Measurements from ENCODE around the gene PDZD2.
"Not testable (repeated sequence)": the region's sequence is repeated elsewhere in the genome, so short reads cannot be mapped to it uniquely, and the experiment has no call there.

Gene PDZD2

DNA sequence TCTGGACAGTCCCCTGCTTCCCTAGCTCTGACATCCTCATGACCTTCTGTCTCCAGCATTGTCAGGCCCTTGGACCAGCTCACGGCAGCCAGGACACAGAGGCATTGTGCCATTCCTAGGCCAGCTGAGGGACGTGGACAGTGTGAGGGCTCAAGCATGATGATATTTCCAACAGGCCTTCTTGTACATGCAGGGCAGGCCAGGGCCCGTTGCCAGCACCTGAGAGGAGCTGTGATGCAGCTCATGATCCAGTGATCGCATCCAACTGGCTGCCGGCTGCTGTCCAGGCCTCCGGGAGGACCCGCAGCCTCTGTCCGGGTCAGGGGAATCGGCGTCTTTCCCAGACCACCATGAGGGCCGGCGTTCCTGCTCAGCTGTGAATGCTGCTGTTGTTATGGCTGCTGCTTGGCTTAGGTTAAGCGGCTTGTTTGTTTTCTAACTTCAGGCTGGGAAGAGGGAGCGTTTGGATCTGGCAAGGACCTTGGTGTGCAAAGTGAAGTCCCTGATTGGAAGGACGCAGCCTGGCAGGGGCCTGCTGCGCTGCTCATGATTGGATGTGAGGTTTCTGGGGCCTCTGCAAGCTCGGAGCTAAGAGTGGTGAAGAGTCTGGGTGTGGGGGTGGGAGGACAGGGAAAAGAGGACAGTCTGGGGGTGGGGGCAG lies 53.8 kb downstream of the PDZD2 start:
- DNase-seq, result no peak

DNA sequence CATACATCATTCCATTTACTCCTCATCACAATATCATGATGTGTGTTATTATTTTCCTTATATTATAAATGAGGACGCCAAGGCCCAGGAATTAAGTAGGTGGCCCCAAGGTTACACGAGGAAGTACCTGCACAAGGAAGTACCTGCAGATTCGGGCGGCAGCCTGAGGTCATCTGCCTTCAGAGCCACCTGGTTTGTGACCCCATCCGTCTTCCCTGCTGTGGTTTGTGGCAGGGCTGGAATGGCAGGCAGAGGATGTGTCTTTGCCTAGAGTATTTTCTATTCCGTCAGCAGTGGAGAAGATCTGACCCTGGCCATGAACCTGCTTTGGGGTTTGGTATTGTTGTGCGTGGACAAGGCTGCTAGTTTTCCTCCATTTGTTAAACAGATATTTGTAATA lies 59.7 kb downstream of the PDZD2 start:
- DNase-seq, result no peak

DNA sequence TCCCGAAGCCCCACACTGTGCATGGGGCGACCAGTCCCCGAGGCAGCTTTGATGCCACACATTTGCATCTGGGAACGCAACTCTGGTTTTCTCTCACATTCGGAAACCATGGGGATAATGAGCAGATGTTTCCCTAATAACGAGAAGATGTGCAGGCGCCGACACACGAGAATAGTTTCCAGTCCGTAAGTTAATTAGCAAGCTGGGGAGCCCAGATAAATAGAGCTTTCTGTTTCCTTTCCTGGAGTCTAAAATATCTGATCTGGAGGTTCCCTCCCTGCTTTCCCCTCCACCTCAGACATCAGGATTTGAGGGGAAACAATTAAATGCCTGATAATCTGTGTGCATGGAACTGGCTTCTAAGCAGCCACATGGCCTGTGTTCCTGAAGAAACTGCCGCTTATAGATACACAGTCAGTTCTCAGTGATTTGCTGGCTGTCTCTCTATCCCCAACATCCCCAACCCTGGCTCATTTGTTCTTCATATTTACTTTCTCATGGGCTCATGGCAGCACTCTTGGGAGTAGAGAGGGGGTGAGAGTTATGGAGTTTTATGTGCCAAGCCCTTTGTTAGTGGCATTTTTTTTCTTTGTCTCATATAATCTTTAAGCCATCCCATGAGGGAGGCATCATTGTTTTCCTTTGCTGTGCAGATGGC lies 62.8 kb downstream of the PDZD2 start:
- no peak for DNase-seq

DNA sequence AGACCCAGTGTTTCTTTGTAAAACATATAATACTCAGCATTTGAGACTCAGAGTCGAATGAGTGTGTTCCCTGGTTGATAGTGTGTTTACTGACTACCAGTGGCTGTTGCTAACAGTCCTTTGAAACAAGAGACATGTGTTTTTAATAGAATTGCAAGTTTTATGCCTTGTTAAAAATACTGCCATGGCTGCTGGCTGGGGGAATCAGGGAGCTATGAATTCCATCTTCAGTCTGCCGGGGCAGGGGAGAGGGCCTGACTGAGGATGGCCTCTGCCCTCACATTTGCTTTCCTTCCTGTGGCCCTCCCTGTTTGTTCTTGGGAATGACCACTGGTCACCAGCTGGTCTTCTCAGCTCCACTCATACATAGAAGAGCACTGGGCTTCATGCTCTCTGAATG lies 63.8 kb downstream of the PDZD2 start:
- no peak for DNase-seq

DNA sequence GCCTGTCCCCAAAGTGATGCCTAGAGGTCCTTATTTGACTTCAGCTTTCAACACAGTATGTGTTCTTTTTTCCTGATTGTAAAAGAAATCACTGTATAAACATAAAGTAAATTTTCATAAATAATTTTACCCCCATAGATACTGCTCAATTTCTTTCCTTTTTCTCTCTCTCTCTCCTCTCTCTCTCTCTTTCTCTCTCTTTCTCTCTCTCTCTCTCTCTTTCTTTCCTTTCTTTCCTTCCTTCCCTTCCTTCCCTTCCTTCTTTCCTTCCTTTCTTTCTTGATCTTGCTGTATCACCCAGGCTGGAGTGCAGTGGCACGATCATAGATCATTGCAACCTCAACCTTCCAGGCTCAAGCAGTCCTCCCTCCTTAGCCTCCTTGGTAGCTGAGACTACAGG lies 64.8 kb downstream of the PDZD2 start:
- no peak for DNase-seq

DNA sequence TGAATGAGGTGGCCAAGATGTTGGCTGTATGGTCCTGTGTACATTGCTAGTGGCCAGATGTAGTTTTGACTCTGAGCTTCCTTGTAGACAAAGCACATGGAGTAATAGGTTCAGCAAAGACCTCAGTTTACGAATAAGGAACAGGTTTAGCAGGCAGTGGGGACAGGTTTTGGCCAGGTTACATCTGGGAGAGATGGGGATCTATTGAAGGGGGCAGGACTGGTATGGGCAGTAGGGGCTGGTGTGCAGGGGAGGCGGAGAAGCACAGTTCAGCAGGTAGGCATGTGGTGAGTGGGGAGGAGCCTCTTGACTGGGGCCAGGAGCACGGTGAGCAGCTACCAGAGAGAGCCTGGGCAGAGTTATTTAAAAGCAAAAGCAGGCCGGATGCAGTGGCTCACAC lies 67.3 kb downstream of the PDZD2 start:
- DNase-seq, result no peak

DNA sequence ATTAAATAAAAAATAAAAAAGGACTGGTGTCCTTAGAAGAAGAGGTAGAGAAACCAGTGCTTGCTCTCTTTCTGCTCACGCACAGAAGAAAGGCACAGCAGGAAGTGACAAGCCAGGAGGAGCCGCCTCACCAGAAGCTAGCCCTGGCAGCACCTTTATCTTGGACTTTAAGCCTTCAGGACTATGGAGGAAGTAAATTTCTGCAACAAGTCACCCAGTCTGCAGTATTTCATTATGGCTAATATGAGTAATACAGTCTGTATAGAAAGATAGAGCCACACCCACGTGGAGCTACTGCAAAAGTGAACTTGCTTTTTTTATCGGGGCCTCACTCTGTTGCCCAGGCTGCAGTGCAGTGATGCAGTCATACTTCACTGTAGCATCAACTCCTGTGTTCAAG lies 68.4 kb downstream of the PDZD2 start:
- no peak for DNase-seq

DNA sequence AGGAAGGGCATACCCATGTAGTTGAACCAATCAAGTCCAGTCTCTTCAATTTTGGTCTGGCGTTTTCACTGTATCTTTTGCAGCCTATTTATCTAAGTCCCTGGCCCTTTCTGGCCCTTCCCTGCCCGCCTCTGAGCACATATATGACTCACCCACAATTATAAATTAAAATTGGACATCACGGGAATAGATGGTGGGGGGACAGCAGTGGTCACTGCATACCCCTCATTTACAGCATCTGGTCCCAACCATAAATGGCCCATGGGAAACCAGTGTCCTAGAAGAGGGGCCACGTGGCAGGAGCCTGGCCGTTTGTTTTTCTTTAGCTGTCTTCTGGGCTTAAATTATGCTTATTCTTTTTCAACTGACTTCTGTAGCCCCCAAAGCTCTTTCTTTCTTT lies 69.2 kb downstream of the PDZD2 start:
- no peak for DNase-seq

DNA sequence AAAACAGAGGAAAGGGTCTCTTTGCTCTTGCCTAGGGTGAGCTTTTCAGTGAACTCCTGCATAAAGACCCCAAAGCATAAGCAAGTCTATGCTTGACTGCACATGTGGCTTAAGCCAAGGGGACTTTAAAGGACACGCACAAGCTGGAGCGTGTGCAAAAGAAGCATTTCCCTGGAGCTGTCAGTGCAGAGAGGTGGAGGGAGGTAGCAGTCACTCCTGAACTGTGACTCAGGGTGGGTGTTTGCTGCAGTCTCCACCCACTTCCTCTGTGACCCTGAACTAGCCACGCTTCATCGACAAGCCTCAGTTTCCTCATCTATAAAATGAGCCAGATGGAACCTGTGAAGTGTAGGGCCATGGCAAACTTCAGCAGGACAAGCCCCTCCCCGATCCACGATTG lies 72.4 kb downstream of the PDZD2 start:
- DNase-seq, result no peak

DNA sequence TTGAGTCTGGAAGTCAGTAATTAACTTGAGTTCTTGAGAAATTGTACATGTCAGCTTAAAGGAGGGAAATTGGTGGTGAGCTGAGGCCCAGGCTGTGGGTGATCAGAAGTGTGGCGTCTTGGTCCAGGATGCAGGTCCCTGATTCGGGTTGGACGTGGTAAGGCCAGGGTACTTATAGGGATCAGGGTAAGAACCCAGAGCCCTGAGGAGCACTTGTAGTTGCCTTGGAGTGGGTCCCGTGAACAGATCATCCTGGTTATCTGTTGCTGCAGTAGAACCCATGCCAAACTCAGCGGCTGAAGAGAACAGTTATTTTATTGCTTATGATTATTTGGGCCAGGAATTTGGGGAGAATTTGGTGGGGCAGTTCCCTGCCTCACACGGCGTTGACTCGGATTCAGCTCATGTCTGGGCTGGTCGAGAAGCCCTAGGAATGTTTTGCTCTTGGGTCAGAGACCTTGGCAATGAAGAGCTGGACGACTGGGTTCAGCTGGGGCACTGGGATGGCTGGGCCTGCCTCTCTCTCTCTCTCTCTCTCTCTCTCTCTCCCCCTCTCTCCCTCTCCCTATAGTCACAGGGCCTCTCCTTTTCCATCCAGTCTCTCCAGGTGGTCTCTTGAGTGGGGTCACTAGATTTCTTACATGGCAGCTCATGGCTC lies 73.1 kb downstream of the PDZD2 start:
- DNase-seq, result no peak

DNA sequence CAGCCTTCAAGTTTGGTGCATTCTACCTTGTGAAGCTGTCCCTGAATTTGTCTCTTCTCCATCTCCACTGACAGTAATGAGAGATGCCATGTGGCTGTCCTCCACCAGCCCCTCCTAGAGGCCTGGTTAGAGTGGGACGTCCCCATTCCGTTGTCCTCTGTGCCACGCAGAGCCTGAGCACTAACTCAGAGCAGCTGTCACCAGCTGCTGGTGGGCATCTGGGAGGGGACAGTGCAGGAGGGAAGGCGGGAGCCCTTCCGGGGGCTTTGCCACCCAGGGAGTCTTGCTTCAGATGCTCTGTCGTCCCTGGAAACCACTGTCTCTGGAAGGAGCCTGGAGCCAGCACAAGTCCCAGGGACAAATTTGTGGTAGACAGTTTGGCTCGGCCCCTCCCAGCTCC lies 78.6 kb downstream of the PDZD2 start:
- no peak for DNase-seq

DNA sequence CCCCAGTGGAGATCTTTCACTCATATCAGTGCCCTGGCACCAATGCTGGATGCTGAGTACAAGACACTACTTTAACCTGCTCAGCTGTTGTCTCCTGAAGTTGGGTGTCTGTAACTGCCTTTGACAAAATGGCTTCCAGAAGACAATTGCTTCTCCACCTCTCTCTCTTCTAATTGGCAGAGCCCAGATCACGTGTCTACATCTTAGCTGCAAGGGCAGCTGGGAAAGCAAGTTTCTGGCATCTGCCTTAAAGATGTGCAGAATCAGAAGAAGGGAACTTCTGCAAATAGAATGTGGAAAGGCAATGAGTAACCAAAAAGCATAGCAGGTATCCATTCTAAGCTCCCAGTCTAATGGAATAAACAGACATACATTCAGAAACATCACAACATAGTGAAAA lies 81.1 kb downstream of the PDZD2 start:
- no peak for DNase-seq

DNA sequence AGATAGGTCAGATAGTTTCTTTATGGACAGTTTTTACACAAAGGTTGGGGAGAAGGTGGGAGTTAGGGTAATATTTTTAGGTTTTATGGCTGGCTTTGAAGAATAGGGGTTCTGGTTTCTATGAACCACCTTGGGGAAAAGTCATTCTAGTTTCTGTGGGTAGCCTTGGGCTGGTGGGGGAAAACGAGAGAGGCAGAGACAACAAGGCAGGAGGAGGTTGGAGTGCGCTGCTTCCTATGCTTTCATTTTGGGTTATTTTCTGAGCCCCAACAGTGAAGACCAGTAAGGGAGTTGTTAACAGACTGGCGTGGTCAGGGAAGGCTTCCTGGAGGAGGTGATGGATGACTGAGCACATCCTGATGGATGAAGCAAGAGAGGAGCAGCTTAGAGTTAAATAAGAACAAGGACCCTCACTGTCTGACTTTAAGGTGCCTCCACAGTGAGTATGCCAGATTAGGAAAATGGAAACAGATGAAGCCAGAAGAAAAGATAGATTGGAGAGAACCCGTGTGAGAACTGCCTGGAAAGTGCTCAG lies 81.9 kb downstream of the PDZD2 start:
- DNase-seq, result no peak

DNA sequence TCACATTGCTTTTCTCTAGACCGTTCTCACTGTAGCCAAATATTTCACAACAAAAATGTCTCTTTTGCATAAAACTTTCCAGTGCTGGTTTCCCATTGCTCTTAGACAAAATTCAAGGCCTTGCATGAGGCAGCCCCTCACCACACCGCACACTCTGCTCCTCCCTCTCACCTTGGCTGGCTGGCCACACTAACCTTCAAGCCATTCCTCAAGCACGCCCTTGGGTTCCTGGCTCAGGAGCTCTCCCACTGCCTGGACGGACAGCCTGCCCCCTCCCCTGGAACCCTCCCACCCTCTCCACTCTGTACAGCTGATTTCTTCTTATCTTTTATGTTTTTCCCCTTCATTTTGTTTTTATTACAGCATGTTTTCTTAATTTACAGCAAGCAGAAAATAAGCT lies 83.2 kb downstream of the PDZD2 start:
- no peak for DNase-seq

DNA sequence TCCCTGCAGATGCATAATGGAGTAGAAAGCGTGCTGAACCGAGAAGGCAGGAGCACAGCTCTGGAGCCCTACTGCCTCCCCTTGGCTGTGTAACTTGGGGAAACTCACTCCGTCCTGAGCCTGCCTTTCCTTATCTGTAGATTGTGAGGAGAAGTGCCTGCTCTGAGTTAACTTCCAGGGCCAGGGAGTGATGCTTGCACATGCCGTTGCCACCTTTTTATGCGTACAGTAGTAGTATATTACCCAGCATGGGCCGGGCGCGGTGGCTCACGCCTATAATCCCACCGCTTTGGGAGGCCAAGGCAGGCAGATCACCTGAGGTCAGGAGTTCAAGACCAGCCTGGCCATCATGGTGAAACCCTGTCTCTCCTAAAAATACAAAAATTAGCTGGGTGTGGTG lies 87.1 kb downstream of the PDZD2 start:
- DNase-seq, result no peak

DNA sequence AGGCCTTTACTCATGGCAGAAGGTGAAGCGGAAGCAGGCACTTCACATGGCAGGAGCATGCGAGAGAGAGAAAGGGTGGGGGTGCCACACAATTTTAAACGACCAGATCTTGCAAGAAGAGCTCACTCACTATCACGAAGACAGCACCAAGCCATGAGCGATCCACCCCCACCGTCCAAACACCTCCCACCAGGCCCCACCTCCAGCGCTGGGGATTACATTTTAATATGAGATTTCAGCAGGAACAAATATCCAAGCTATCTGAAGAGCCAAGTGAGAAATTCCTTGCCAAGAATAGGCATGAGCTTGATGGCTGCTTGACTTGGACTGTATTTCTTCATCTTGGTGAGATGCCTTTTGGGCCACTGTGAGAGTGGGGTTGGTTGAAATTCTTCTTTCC lies 88.0 kb downstream of the PDZD2 start:
- DNase-seq, result no peak

DNA sequence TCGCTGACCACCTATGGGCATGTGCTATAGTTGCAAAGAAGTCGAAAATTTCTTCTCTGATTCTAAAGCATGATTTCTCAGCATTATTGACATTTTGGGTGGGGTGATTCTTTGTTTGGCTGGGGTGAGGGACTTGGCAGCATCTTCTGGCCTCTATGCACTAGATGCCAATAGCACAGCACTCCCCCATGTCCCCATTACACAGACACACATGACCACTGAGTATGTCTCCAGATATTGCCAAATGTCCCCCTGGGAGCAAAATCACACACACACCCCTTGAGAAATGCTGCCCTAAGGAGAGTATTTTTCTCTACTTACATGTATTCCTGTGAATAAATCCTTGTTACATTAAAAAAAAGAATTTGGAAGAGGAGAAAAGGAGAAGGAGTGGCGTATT lies 89.1 kb downstream of the PDZD2 start:
- DNase-seq, result no peak

DNA sequence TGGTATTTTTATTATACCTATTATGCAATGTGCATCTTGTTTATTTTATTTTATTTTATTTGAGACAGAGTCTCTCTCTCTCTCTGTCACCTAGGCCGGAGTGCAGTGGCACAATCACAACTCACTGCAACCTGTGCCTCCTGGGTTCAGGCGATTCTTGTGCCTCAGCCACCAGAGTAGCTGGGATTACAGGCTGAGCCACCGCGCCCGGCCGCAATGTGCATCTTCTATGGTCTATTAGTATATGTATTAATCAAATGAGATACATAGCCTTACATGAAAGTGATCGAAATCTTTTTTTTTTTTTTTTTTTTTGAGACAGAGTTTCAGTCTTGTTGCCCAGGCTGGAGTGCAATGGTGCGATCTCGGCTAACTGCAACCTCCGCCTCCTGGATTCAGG lies 89.9 kb downstream of the PDZD2 start:
- not testable (repeated sequence) for DNase-seq

DNA sequence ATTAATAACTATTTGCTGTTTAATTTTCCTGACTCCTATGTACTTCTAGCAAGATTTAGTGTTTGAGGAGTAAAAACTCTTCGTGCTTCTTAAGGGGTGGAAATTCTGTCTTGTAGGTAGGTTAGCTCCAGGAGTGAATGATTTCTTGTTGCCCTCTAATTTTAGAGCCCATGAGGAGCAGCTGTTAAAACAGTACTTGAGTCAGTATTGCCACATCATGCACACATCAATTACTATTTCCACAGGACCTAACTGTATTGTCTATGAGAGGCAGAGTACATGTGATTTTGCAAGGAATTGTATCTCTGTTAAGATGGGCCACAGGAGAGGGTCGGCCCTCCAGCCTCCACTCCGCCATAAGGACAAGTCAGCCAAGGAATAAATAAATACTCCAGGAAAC lies 91.2 kb downstream of the PDZD2 start:
- no peak for DNase-seq

DNA sequence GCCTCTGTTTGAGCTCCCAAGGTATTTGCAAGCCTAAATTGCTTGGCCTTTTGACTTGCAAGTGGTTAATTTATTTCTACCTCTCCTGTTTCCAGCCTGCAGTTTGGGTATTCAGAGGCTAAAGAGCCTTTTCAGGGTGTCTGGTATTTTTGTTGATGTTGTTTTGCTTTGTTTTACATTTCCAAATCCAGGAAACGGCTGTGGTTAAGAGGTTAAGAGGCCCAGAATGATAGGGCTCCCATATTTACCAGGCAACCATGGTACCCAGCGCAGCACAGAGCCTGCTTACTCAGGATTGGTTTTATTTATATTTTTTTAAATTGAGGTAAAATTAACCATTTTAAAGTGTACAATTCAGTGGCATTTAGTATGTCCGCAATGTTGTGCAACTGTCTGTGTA lies 92.1 kb downstream of the PDZD2 start:
- peak; percentile 16 for DNase-seq

DNA sequence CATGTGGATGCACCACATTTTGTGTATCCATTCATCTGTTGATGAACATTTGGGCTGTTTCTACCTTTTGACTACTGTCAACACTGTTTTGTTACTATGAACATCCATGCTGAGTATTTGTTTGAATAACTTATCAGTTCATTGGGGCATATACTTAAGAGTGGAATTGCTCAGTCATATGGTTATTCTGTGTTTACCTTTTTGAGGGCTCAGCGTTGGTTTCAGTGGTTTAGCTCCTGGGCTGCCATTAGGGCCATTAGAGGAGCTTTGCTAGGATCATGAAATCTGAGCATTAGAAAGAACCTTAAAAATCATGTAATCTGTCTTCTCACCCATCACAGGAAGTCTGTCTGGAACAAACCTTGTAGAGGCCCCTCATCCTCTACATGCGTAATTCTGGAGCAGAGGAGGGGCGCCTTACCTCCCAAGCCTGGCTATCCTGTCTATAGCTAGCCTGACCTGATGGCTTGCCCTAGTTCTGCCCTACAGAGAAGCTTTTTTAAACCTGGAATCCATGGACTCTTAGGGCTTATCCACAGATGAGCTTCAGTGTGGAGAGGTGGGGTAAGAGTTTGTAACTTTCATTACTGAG lies 92.9 kb downstream of the PDZD2 start:
- DNase-seq, result no peak

DNA sequence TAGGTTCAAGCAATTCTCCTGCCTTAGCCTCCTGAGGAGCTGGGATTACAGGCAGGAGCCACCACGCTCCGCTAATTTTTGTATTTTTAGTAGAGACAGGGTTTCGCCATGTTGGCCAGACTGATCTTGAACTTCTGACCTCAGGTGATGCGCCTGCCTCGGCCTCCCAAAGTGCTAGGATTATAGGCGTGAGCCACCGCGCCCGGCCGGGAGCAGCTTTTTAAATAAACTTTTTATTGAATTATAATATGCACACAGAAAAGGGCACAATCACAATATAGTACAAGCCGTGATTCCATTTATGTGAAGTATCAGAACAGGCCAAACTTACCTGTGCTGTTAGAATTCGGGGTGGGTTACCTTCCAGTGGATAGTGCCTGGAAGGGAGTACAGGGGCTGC lies 93.9 kb downstream of the PDZD2 start:
- DNase-seq, result not testable (repeated sequence)

DNA sequence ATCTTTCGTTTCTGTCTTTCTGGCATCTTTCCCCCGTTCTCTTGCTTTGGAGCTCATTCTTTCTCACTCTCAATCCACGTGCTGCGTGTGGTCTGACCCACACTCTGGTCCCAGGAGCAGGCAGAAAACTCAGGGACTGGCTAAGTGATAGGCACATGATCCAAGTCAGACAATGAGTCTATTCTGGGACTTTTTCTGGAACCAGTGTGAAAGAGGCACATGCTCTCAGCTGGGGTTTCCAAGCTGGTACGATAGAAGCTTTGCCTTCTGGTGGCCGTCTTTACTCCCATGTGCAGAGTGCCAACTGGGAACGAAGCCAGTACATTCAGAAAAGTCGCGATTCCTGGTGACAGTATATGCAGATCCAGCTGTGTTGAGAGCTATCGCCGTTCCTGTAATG lies 94.4 kb downstream of the PDZD2 start:
- no peak for DNase-seq

DNA sequence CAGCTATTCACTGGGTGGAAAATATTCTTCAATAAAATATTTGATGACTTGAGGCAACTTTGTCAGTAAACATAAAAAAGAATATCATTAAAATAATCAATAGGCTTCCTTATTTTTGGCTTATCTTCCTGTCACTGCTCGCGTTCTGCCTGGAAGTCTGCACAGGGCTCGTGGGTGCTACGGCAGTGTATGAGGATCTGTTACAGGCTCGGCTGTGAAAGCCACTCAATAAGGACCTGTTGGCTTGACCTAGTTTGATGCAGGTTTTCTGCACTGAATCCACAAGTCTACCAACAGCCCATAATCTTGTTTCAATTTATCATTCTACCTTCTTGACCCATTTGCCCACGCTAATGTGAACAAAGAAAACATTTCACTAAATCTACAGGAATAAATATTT lies 97.2 kb downstream of the PDZD2 start:
- DNase-seq, result no peak

All from CD4-positive, alpha-beta T cell treated with Interleukin-21 for 1 hour (primary cell).